ENCODE measurements around the gene ECT2. TPM values are rescaled to one million over a fixed set of nuclear protein-coding genes. Genes with fewer than 3 reads are reported as not detected.
"Not testable (repeated sequence)": the region's sequence is repeated elsewhere in the genome, so short reads cannot be mapped to it uniquely, and the experiment has no call there.

The ECT2 gene
- total RNA-seq = 10 to 100 TPM; 44.4 to 46.4 TPM

- Mint-ChIP-seq H3K36me3 (peaks cover 25% of the 10 kb centered on the region), H3K9me3 (no peaks in the 10 kb centered on the region), H3K4me3 (peak within 1 kb of the TSS; percentile 87)
These were observed at the start of gene ECT2 for GRCh38 chr3:172750368-172751174. Gene ECT2 (plus strand): TSS chr3:172750726. CDS start chr3:172754531, 3,805 bp downstream.

GRCh38 chr3:172700936-172701455 lies 49.5 kb upstream of the ECT2 start:
- no peaks in the 10 kb centered on the region for H3K27me3 Mint-ChIP-seq
- ATAC-seq (ENCODE audit: low read depth) (no peak), DNase-seq (no peak)
- peaks cover 6% of the 10 kb centered on the region for H3K36me3 Mint-ChIP-seq
- POLR2A ChIA-PET = interaction anchor here (0.7 kb wide), 1 partner anchor 10 kb away, joined by 3 read pairs; the partner anchor contains the start of gene NCEH1
- peaks cover 7% of the 10 kb centered on the region for H3K4me1 Mint-ChIP-seq
- H3K4me3 Mint-ChIP-seq = no peak overlapping the region
- H3K27ac Mint-ChIP-seq = no peak overlapping the region
- H3K9me3 Mint-ChIP-seq = no peaks in the 10 kb centered on the region

More at GRCh38 chr3:172750368-172751174, at the start of gene ECT2:
- POLR2A ChIA-PET = interaction anchor here (0.6 to 1.5 kb wide), 12 partner anchors 16 to 227 kb away, joined by 3 to 8 read pairs (median 4); partner anchors contain the start of genes NCEH1 and TNFSF10
- ATAC-seq (ENCODE audit: low read depth) (peak; percentile 99), DNase-seq (peak; percentile 92)
- Mint-ChIP-seq H3K27ac (peak within 1 kb of the TSS; percentile 91), H3K27me3 (peaks cover 8% of the 10 kb centered on the region), H3K4me1 (peaks cover 29% of the 10 kb centered on the region)

GRCh38 chr3:172701751-172702150 lies 48.8 kb upstream of the ECT2 start:
- Mint-ChIP-seq H3K4me3 (no peak overlapping the region), H3K27ac (no peak overlapping the region)
- POLR2A ChIA-PET = no interaction called here

GRCh38 chr3:172702256-172702655 lies 48.3 kb upstream of the ECT2 start:
- Mint-ChIP-seq H3K9me3 (no peaks in the 10 kb centered on the region), H3K27me3 (no peaks in the 10 kb centered on the region), H3K4me3 (no peak overlapping the region), H3K4me1 (peaks cover 7% of the 10 kb centered on the region), H3K36me3 (peaks cover 6% of the 10 kb centered on the region), H3K27ac (no peak overlapping the region)
- ATAC-seq (ENCODE audit: low read depth) (no peak), DNase-seq (no peak)
- POLR2A ChIA-PET = no interaction called here

More at GRCh38 chr3:172701751-172702150, 48.8 kb upstream of the ECT2 start:
- Mint-ChIP-seq H3K9me3 (no peaks in the 10 kb centered on the region), H3K36me3 (peaks cover 6% of the 10 kb centered on the region), H3K27me3 (no peaks in the 10 kb centered on the region), H3K4me1 (peaks cover 7% of the 10 kb centered on the region)
- no peak for ATAC-seq (ENCODE audit: low read depth)
- DNase-seq = no peak

GRCh38 chr3:172702731-172703130 lies 47.8 kb upstream of the ECT2 start:
- H3K4me3 Mint-ChIP-seq; H3K27ac Mint-ChIP-seq; H3K4me1 Mint-ChIP-seq; POLR2A ChIA-PET; DNase-seq; H3K27me3 Mint-ChIP-seq; H3K9me3 Mint-ChIP-seq; ATAC-seq (ENCODE audit: low read depth); H3K36me3 Mint-ChIP-seq: not testable (repeated sequence)

GRCh38 chr3:172704001-172704400 lies 46.5 kb upstream of the ECT2 start:
- no peak for DNase-seq
- Mint-ChIP-seq H3K4me1 (peaks cover 8% of the 10 kb centered on the region), H3K36me3 (peaks cover 3% of the 10 kb centered on the region), H3K27ac (no peak overlapping the region), H3K4me3 (no peak overlapping the region), H3K27me3 (no peaks in the 10 kb centered on the region), H3K9me3 (no peaks in the 10 kb centered on the region)
- POLR2A ChIA-PET = no interaction called here
- ATAC-seq (ENCODE audit: low read depth) = no peak

GRCh38 chr3:172705170-172705569 lies 45.4 kb upstream of the ECT2 start:
- Mint-ChIP-seq H3K27me3 (no peaks in the 10 kb centered on the region), H3K27ac (no peak overlapping the region), H3K4me1 (peaks cover 19% of the 10 kb centered on the region), H3K36me3 (peaks cover 3% of the 10 kb centered on the region), H3K4me3 (no peak overlapping the region), H3K9me3 (no peaks in the 10 kb centered on the region)
- no peak for ATAC-seq (ENCODE audit: low read depth)
- DNase-seq = no peak
- POLR2A ChIA-PET = no interaction called here

GRCh38 chr3:172707030-172707429 lies 43.5 kb upstream of the ECT2 start:
- Mint-ChIP-seq H3K4me1 (peaks cover 17% of the 10 kb centered on the region), H3K9me3 (no peaks in the 10 kb centered on the region), H3K27ac (no peak overlapping the region), H3K4me3 (no peak overlapping the region), H3K36me3 (no peaks in the 10 kb centered on the region), H3K27me3 (no peaks in the 10 kb centered on the region)
- ATAC-seq (ENCODE audit: low read depth) (no peak), DNase-seq (no peak)
- POLR2A ChIA-PET = interaction anchor here (0.6 kb wide), 1 partner anchor 10 kb away, joined by 3 read pairs; no protein-coding TSS in a partner anchor

GRCh38 chr3:172707967-172708366 lies 42.6 kb upstream of the ECT2 start:
- no peak for DNase-seq
- Mint-ChIP-seq H3K27me3 (peaks cover 1% of the 10 kb centered on the region), H3K4me3 (no peak overlapping the region), H3K36me3 (no peaks in the 10 kb centered on the region), H3K9me3 (no peaks in the 10 kb centered on the region), H3K27ac (no peak overlapping the region), H3K4me1 (peaks cover 16% of the 10 kb centered on the region)
- POLR2A ChIA-PET = no interaction called here
- no peak for ATAC-seq (ENCODE audit: low read depth)

GRCh38 chr3:172708921-172709773 lies 41.4 kb upstream of the ECT2 start:
- Mint-ChIP-seq H3K27ac (no peak overlapping the region), H3K4me3 (peak overlapping the region; percentile 93), H3K9me3 (no peaks in the 10 kb centered on the region), H3K27me3 (peaks cover 13% of the 10 kb centered on the region), H3K36me3 (no peaks in the 10 kb centered on the region), H3K4me1 (peaks cover 16% of the 10 kb centered on the region)
- ATAC-seq (ENCODE audit: low read depth) = no peak
- DNase-seq = no peak
- POLR2A ChIA-PET = interaction anchor here (1.1 kb wide), 1 partner anchor 13 kb away, joined by 3 read pairs; no protein-coding TSS in a partner anchor

- Mint-ChIP-seq H3K27ac (peak overlapping the region; percentile 78), H3K4me3 (peak overlapping the region; percentile 93), H3K4me1 (peaks cover 16% of the 10 kb centered on the region), H3K36me3 (no peaks in the 10 kb centered on the region), H3K27me3 (peaks cover 14% of the 10 kb centered on the region), H3K9me3 (no peaks in the 10 kb centered on the region)
- peak; percentile 28 for DNase-seq
- POLR2A ChIA-PET = interaction anchor here (1.1 to 1.8 kb wide), 3 partner anchors 13 to 40 kb away, joined by 3 to 8 read pairs (median 4); partner anchors contain the start of gene ECT2
- peak; percentile 3 for ATAC-seq (ENCODE audit: low read depth)
These were observed 40.5 kb upstream of the ECT2 start for GRCh38 chr3:172709774-172710663.

GRCh38 chr3:172710664-172711453 lies 39.7 kb upstream of the ECT2 start, which contains the start of gene NCEH1:
Gene NCEH1 (minus strand): TSS chr3:172711067. CDS start chr3:172710984, 83 bp downstream.
- Mint-ChIP-seq H3K9me3 (no peaks in the 10 kb centered on the region), H3K4me3 (peak within 1 kb of the TSS; percentile 93), H3K27ac (peak within 1 kb of the TSS; percentile 78), H3K4me1 (peaks cover 16% of the 10 kb centered on the region), H3K36me3 (no peaks in the 10 kb centered on the region), H3K27me3 (peaks cover 14% of the 10 kb centered on the region)
- DNase-seq (peak; percentile 75), ATAC-seq (ENCODE audit: low read depth) (peak; percentile 99)
- POLR2A ChIA-PET = interaction anchor here (0.8 to 1.8 kb wide), 4 partner anchors 10 to 39 kb away, joined by 3 to 8 read pairs (median 4); partner anchors contain the start of gene ECT2

Data from activated naive CD8-positive, alpha-beta T cell treated with anti-CD3 and anti-CD28 coated beads, Interleukin-2, amount 10 ng/mL, durations not matched to agents 7 days and 5 days (primary cell).